Measurements from ENCODE around the gene PARM1.

PARM1 gene, protein sequence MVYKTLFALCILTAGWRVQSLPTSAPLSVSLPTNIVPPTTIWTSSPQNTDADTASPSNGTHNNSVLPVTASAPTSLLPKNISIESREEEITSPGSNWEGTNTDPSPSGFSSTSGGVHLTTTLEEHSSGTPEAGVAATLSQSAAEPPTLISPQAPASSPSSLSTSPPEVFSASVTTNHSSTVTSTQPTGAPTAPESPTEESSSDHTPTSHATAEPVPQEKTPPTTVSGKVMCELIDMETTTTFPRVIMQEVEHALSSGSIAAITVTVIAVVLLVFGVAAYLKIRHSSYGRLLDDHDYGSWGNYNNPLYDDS

DNA sequence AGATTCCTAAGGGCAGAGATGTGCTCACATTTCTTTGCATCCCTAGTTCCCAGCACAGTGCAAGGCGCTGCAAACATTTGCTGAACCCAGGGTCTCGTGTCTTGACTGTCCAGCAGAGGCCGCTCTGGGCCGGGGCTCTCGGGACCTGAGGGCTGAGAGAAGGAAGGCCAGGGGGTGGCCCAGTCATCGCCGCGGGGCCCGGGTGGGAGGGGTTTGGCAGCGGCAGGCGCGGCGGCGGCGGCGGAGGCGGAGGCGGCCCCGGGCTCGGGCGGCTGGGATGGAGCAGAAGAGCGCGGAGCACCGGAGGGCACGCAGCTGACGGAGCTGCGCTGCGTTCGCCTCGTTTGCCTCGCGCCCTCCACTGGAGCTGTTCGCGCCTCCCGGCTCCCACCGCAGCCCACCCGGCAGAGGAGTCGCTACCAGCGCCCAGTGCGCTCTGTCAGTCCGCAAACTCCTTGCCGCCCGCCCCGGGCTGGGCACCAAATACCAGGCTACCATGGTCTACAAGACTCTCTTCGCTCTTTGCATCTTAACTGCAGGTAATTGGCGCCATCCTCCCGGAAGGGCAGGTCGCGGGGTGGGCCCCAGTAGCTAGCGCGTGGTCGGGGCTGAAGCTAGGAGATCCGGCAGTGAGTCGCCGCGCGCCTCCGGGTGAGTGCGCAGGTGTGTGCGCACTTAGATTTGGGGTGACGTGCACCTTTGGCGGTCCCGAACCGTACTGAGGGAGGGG, at the start of gene PARM1:
Gene PARM1 (plus strand): TSS at position 285 of the 730 bp plus-strand sequence. CDS start 212 bp downstream, at position 497.
- DNase-seq (ENCODE audit: low spot score): peak; percentile 77

DNA sequence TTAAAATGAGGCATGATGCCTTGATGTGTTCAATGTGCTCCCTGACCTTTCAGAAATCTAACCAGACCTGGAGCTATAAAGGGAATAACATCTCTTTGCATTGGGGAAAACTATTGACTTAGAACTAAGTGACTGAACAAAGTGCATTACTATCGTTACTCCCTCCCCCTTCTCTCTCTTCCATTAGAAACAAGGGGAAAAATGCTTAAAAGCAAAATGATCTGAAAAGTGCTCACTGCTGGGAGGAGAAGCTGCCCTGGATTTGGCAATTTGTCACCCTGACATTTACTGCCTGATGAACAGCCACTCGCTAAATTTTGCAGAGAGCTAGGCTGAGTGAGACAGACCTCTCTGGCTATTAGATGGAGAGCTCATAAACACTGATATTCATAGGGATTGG, 48.6 kb upstream of the PARM1 start:
- DNase-seq (ENCODE audit: low spot score): no peak

DNA sequence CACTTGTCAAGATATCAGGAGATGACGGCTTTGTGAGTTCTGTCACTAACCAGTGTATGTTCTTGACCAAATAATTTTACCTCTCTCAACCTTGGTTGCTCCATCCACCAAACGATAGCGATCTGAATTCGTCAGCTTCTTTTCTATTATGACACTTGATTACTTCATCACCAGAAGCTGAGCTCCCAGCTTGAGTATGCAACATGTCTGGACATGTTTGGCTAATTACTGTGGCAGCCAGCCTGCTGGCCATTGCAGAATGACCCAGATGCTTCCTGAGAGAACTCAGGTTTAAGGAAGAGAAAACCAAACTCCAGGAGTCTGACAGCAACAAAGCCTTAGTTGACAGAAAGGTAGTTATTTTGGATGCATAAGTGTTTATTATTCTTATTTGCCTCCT, 46.4 kb upstream of the PARM1 start:
- DNase-seq (ENCODE audit: low spot score): no peak

DNA sequence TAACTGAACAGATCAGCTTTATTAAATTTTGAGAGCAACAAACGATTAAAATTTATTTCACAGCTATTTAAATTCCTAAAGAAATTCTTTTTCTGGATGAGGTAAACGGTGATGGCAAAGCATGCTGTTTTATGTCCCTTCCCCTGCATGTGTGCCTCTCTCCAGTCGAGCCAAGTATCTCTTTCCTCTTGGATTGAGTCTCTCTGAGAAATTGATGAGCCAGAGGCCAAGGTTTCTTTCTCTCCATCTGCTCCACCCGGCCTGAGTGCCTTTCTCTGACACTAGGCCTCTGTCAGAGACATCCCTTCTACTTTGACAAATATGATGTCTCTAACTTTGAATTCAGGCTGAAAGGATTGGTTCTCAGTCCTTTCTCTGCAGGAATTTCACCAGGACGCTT, 42.6 kb upstream of the PARM1 start:
- no peak for DNase-seq (ENCODE audit: low spot score)

DNA sequence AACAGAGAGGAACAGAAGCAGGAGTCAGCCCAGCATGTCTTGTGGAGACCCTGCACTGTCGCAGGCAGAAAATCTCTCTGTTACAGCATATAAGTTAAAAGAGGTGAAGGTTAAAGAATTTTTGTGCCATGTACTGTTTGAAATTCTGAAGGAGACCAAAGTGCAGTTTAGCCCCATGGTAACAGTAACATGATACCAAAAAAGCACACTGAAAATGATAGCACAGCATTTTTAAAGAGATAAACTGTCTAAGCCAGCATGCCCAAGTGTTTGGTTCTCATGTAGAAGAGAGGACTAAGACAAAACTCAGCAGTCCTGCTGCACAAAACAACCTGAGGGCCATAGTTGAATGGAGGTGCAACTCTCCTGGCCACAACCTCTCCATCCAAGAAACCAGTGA, 41.9 kb upstream of the PARM1 start:
- no peak for DNase-seq (ENCODE audit: low spot score)

DNA sequence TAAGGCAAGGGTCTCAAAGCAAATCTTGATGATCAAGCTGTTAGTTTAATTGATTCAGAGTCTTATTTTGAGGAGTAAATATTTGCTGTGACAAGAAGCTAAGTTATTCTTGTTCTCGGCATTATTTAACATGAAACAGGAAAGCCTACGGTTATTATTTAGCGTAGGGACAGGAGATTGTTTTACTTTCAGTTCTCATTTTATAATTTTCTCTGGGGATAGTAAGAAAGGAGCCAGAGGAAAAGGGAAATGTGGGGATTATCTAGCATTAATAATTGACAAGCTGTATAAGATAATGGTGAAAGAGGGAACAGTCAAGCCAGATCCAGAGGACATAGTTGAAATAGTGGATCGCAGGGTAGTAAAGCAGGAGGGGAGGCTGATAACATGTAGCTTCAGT, 39.7 kb upstream of the PARM1 start:
- no peak for DNase-seq (ENCODE audit: low spot score)

DNA sequence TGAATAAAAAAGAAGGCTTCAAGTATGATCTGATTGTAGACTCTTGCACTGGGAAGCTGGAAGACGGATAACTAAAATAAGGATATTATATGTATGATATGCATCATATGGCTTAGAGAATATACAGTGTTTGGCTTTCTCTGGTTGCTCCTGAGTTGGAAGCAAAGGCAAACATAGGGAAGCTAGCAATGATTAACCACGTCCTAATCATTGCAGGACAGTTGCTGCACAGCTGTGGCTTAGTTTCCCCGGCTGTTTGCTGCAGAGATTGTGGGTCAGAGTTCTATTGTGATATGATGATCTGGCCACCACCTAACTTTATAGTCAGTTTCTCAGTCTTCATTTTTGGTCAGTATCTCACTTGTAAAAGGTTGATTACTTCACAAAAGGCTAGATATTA, 36.3 kb upstream of the PARM1 start:
- no peak for DNase-seq (ENCODE audit: low spot score)

DNA sequence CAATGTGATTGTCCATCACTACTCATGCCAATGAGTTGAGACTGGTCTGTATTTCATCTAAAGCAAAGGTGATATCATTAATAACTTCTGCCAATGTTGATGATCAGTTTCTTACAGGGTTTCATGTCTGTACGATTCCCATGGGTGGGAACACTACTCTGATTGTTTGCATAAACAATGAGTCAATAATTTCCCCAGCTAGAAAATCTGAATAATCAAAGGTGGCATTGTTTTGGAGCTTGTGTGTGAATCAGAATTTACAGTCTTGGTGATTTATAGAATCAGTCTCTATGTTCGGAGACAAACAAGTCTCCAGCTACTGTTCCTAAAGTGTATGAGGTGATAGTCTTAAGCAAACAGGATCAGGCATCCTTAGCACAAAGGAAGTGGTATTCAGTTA, 35.5 kb upstream of the PARM1 start:
- DNase-seq (ENCODE audit: low spot score): no peak

DNA sequence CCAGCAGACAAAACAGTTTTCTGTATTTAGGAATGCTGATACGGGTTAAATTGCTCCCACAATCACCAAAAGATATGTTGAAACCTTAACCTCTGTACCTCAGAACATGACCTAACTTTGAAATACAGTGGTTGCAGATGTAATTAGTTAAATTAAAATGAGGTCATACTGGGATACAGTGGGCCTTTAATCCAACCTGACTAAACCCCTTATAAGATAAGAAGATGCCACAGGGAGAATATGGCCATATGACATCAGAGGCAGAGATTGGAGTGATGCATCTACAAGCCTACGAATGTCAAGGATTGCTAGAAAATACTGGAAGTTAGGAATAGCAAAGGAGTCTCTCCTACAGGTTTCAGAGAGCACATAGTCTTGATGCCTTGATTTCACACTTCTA, 32.1 kb upstream of the PARM1 start:
- DNase-seq (ENCODE audit: low spot score): no peak

DNA sequence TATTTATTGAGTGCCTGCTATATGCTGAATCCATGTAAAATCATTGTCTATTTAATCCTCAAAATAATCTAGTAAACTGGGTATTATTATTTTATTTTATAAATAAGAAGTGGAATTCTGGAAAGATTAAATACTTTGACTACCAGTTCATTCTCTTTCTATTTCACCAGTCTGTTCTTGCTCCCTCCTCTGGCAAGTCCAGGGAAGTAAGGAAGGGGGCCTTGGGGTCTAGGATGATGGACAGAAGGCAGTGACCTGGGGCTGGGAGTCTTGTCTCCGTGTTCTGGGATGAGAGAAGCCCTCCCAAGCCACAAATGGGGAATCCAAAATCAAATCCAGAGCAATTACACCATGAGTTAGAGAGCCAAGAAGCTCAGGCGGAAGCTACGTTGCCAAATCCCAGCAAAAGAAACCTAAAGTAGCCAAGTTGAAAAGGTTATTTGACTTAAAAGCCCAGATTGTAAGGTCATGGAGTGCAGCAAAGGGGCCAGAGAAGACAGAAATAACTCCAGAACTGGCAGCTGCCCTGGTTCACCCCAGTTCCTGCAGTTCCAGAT, 28.3 kb upstream of the PARM1 start:
- no peak for DNase-seq (ENCODE audit: low spot score)

DNA sequence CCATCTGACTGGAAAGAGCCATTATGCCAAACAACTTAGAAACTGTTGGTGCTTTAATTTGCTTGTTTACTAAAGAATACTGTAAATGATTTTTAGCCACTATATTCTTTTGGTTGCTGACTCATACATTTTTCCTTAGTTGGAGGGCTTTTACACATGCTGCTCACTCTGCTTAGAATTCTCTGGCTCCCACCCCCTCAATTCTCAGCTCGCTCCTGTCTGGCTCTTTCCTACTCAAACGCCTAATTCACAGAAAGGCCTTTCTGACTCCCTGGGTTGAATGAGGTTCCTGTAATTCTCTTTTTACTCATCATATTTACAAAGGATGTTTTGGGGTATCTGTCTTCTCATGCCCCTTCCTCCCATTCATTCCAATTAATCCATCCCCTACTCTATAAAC, 26.1 kb upstream of the PARM1 start:
- DNase-seq (ENCODE audit: low spot score): no peak

DNA sequence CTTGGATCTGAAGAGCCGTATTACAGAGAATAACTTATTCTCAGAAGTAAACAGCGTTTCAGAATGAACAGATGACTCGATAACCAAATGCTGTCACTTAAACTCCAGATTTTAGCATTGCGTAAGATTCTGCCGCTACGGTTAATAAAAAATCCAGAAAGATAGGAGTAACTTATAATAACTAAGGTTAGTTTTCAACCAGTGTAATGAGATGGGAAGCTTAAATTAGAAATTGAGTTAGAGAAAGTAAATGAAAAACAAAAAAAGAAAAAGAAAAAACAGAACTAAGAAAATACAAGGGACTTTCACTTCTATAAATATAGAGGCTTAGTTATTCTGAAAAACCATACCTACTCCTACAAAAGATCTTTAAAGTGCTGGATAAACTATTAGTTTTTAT, 13.1 kb upstream of the PARM1 start:
- no peak for DNase-seq (ENCODE audit: low spot score)

DNA sequence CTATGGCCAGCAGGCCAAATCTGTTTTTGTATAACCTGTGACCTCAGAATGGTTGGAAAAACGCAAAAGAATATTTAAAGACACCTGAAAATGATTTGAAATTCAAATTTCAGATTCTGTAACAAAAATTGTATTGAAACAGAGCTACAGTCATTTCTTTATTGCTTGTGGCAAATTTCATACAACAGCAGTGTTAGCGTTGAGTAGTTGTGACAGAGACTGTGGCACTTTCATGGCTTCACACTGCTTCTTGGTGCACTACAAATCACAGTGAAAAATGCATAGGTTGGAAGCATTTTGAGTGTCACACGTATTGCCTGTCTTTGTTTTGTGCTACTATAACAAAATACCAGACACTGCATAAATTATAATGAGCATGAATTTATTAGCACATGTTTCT, 12.2 kb upstream of the PARM1 start:
- no peak for DNase-seq (ENCODE audit: low spot score)

DNA sequence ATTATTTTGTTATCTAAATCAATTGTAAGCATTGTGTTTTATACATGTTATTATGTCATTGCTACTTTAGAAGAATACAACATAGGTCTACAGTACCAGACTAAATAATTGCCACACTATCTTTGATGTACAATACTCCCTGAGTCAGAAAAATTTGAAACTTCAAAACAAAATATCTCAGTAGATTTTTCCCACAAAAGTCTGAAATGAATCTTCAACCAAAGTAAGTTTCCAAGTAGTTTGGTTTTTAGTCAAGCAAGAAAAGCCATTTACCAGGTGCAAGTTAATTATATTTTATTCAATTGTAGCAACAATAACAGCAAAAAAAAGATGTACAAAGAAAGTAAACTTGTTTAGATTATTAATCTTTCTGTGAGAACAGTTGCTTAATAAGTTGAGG, 11.4 kb upstream of the PARM1 start:
- DNase-seq (ENCODE audit: low spot score): no peak

DNA sequence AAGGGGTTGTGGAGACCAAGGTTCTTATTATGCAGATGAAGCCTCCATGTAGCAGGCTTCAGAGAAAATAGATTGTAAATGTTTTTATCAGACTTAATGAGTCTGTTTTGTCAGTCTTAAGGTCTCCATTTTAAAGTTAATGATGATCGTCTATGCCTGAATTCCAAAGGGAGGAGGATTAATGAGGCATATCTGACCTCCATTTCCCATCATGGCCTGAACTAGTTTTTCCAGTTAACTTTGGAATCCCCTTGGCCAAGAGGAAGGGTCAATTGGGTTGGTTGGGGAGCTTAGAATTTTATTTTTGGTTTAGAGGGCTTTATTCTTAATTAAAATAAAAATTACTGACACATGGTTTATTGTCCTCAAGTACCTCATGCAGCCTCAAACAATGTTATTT, 6.9 kb upstream of the PARM1 start:
- no peak for DNase-seq (ENCODE audit: low spot score)

DNA sequence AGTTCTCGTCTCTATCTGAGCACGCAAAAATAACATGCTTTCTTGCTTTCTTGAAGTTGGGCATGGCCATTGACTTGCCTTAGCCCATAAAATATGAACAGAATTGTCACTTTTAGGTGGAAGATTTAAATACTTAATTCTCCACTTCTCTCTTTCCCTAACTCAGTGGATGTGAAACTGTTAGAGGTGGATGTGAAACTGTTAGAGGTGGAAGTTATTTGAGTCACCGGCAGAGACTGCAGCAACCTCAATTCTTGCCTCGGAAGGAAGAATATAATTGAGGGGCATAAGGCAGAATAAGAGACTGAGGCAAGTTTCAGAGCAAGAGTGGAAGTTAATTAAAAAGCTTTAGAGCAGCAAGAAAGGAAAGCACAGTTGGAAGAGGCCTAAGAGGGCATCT, 2.8 kb upstream of the PARM1 start:
- DNase-seq (ENCODE audit: low spot score): no peak

DNA sequence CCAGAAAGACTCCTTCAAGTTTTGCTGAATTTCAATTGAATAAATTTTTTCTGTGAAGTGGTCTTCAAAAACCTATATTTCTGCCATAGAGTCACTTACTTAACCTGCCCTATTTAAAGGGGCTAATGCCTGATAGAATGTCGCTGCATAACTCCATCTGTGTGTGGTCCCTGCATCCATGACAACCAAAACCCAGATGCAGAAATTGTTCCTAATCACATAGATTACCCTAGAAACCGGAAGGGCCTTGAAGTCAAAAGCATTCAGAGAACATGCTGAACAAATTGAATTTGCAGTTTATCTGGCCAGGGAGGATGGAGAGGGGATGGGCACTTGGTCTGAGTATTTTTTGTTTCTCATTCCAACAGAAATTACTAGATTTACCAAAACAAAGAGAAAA, 1.5 kb upstream of the PARM1 start:
- DNase-seq (ENCODE audit: low spot score): no peak

DNA sequence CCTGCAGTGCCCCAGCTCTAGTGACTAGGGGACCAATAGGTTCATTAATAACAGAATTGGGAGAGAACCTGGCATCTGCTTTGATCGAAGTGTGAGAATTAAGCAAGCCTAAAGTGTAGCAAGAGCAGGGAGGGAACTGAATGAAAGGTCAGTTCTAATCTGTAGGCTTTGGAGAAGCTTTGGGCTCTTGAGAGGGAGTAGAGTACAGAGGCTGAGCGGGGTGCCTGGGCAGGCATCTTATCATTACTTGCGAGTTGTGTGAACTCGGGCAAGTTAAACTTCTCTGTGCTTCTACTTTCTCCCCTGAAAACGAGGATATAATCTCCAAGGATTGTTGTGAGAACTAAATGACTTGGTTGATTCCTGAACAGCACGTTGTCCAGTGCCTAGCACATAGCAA, 906 bp upstream of the PARM1 start:
- no peak for DNase-seq (ENCODE audit: low spot score)

DNA sequence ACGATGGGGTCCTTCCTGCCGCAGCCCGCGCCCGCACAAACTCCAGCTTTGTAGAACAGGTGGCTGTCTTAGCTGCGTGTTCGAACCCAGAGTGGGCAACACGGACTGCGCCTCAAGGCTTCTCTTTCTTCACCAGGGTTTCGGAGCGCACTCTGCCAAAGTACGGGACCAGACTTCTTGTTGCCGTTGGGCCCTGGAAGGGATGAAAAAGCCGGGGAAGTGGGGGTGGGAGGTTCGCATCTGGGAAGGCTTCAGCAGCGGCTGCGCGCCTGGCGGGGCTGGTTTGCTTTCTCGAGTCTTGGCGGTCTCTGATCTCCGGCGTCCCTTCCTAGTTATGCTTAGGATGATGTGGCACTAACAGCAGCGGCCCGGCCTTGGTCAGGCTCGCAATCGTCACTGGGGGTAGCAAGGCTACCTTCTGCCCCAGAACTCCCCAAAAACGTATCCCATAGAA, 673 bp downstream of the PARM1 start:
- DNase-seq (ENCODE audit: low spot score): peak; percentile 7

DNA sequence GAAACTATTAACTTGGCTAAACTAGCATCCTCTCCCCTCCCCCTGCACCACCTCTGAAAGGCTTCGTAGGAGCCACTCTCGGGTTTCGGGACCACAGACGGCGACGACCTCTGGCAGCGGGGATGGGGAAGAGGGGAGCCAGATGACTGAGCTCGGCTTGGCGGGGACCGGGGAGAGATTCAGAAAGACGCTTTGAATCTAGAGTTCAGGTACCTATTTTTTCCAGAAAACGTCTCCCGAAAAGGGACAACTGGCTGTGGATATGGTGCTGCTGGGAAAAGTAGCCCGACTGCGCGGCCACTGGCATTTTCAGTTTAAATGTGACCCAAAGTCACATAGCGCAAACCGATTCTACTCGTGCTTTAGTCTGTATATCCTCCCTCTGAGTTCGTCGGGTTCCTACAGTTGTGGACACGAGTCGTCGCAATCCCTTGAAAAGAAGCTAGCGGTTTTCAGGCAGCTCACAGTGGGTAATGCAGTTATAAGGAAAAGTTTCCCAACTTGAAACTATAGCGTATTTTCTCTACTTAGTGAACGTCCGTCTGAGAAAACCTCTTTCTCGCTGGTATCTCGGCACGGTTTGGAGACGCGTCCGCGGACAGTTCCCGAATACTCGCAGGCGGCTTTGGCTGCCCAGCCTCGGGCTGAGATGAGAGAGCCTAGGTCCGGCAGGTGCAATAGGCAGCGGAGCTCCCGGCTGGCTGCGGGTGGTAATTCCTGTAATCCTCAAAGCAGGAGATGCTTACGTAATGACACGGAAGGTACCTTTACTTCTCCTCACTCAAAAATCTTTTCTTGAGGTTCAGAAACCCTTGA, 1.3 kb downstream of the PARM1 start:
- peak; percentile 9 for DNase-seq (ENCODE audit: low spot score)

DNA sequence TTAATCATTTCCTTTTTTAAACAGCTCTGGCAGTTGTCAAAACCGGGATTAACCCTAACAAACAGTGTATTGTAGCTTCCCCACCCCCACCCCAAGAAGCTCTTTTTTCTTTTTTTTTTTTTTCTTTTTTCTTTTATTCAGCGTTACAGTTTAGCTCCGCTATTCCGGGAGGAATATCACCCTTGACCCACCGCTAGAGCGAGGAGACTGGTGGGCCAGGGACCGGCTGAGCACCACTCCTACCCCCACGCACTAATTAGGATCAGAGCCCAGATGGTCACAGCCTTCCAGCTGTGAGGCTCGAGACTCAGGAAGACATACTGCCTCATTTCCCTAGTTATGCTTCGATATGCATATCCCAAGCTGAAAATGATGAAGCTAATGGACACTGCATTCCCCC, 2.0 kb downstream of the PARM1 start:
- no peak for DNase-seq (ENCODE audit: low spot score)

DNA sequence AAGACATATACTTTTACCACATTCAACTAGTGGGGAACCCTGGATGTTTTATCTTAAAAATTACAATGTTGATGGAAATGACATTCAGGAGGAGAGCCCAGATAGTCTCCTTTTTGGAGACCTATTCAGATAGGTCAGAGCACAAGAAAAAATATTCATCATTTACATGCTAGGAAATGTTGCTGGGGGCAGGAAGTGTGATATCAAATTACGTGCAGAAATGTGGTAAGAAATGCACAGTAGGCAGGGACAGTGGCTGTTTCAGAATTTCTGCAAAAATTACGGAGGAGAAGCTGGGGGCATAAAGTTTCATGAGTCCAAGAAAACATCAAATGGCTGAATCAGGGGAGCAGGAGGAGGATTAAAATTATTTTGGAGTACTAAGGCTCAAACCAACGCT, 8.2 kb downstream of the PARM1 start:
- no peak for DNase-seq (ENCODE audit: low spot score)
